LNCAP (cell line): Measurements from ENCODE around the gene MRPL38.

Experiments used
- TF ChIP-seq, protein P1 (sequence below): fragments of 450-650 bp; IDR thresholded peaks from 2 replicates; pipeline ENCODE4 v1.5.1; 2017; ENCODE audit warnings: mild to moderate bottlenecking

MRPL38 gene

DNA sequence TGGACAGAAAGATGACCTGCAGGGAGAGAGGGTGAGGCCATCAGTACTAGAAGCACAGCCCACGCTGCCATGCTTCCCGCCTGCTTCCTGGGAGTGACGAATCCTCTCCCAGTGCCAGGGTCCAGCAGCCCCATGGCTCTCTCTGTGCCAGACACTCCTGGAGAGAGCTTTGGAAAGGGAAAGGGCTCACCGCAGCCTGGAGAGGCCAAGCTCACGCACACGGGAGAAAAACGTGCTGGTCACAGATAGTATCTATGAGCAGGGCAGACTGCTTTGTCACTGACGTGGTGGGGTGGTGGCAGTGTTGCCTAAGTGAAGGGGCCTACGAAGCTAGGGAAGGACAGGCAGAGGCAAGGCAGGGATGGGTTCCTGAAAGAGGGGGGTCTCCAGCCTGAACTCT lies 55.0 kb downstream of the MRPL38 start:
- TF ChIP-seq, protein P1, sequence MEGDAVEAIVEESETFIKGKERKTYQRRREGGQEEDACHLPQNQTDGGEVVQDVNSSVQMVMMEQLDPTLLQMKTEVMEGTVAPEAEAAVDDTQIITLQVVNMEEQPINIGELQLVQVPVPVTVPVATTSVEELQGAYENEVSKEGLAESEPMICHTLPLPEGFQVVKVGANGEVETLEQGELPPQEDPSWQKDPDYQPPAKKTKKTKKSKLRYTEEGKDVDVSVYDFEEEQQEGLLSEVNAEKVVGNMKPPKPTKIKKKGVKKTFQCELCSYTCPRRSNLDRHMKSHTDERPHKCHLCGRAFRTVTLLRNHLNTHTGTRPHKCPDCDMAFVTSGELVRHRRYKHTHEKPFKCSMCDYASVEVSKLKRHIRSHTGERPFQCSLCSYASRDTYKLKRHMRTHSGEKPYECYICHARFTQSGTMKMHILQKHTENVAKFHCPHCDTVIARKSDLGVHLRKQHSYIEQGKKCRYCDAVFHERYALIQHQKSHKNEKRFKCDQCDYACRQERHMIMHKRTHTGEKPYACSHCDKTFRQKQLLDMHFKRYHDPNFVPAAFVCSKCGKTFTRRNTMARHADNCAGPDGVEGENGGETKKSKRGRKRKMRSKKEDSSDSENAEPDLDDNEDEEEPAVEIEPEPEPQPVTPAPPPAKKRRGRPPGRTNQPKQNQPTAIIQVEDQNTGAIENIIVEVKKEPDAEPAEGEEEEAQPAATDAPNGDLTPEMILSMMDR, result no peak

- TF ChIP-seq, protein P1, result no peak
Measured at GRCh38 chr17:75849279-75849646, 55.4 kb downstream of the MRPL38 start.
